ENCODE measurements around the gene SMPD1.

The SMPD1 gene

DNA sequence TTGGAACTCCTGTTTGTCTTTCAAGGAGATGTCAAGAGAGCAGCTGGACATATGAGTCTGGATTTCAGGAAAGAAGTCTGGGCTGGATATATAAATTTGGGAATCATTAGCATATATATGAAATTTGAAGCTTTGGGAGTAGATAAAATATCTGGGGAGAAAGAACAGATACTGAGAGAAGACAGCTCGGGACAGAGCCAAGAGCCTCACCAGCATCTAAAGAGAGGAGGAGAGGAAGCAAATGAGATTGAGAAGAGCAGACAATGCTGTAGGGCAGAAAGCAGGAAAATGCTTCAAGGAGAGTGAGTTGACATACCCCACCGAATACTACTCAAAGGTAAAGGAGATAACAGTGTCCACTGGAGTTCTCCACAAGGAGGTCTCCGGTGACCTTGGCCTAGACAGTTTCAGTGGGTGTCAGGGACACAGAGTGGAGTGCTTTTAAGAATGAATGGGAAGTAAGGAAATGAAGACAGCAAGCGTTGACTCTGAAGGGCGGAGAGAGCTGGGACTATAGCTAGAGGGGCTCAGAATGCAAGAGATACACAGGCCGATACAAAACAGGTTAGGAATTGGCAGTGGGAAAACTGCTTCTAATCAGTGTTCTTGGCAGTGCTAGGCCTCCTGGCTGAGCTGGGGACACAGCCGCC, 27.8 kb downstream of the SMPD1 start:
- no peak for DNase-seq

DNA sequence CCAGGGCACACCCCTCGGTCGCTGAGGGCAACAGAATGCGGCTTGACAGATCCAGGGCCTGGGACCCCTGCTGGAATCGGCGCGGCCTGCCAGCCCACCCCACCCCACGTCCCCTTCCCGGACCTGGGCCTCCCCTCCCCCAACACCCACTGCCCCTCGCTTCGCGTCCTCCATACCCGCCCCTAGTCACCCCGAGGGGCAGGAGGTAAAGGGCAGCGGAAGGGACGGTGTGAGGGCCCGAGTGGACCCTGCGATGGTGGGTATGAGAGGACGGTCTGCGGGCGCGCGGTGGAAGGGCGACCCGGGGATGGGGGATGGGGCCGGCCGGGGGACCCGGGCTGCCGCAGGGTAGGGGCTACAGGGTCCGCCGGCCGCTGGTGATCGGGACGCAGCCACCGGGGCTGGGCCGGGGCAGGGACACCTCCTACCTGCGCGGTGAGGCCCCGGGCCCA, 28.3 kb downstream of the SMPD1 start:
- DNase-seq = peak; percentile 71

- DNase-seq = peak; percentile 90
Measured at GRCh38 chr11:6419009-6419631, 28.8 kb downstream of the SMPD1 start, which contains the start of gene APBB1. TSS of gene APBB1 (minus strand) at chr11:6419094. CDS start at chr11:6411347, 7,747 bp downstream.

GRCh38 chr11:6420677-6421076, 30.4 kb downstream of the SMPD1 start:
- no peak for DNase-seq

DNA sequence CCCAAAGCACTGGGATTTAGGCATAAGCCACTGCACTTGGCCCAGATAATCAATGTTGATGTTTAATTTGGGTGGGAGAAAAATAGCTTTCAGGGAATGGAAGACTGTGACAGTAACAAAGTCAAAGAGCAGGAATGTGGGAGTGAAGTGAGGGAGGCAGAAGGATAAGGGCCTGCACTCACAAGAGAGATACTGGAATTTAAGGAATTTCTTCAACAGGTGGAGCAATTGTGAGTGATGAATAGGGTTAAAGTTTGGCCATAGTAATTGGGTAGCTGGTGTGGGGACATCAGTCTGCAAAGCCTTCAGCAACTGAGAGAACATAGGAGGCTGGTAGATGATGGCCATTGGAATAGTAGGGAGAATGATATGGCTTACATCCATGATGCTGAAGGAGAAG, 37.2 kb downstream of the SMPD1 start:
- DNase-seq = no peak

GRCh38 chr11:6431861-6432260, 41.6 kb downstream of the SMPD1 start:
- no peak for DNase-seq

DNA sequence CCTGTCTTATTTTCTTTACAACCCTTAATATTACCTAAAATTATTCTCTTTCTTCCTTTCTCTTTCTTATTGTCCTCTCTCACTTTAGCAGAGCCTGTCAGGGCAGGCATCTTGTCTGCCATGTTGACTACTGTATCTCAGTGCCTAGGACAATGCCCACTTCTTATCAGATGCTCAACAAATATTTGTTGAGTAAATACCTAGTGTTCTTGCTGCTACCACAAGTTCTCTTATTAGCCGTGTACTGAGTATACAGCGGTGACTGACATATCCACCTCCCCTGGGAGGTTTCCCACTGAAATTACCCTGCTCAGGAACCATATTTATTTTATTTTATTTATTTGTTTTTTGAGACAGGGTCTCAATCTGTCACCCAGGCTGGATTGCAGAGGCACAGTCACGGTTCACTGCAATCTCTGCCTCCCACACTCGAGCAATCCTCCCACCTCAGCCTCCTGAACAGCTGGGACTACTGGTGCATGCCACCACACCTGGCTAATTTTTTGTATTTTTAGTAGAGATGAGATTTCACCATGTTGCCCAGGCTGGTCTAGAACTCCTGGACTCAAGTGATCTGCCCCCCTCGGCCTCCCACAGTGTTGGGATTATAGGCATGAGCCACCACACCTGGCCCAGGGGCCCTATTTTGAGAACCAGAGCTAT, 43.9 kb downstream of the SMPD1 start:
- DNase-seq = no peak

GRCh38 chr11:6437423-6437822, 47.1 kb downstream of the SMPD1 start:
- DNase-seq = no peak

GRCh38 chr11:6437993-6438392, 47.7 kb downstream of the SMPD1 start:
- no peak for DNase-seq

GRCh38 chr11:6438979-6439571, 48.8 kb downstream of the SMPD1 start:
- DNase-seq = peak; percentile 65

DNA sequence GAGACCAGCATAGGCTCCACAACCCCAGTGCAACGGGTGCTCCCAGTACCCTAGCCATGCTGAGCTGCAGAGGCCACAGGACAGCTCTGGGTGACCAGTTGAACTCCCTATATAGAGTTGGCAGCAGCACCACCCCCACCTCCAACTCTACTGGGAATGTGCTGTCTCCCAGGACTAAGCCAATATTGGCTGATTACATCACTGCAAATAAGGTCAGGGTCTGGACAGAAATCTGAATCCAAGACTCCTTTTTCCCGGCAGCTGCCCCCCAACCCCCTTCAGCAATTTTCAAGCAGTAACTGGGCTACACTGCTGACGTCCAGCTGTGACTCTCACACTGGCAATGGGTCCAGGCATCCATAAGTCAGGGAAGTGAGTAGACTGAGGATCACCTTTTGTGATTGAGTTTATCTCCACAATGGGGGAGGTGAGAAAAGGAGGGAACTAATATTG, 50.7 kb downstream of the SMPD1 start, which contains the start of gene HPX:
Gene HPX, minus strand, starts transcription at position 82 of the 453 bp plus-strand sequence. Its CDS starts 24 bp downstream, at position 58.
- DNase-seq = no peak

DNA sequence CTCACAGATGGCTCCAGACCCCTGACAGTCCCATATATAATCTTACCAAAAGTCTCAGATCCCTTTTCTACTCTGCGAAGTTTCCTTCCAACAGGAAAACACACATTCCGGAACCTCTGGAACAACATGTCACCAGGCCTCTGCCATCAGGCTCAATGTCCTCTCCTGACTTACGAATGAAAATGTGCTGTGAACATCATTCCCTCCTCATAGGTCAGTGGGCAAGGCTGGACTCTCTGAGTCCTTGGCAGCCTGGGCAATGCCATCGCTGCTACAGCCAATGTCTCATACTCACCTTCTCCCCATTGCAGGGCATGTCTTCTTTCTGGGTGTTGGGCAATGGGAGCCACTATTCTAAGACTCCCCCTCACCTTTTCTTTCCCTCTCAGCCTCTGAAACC, 52.2 kb downstream of the SMPD1 start:
- DNase-seq = no peak

DNA sequence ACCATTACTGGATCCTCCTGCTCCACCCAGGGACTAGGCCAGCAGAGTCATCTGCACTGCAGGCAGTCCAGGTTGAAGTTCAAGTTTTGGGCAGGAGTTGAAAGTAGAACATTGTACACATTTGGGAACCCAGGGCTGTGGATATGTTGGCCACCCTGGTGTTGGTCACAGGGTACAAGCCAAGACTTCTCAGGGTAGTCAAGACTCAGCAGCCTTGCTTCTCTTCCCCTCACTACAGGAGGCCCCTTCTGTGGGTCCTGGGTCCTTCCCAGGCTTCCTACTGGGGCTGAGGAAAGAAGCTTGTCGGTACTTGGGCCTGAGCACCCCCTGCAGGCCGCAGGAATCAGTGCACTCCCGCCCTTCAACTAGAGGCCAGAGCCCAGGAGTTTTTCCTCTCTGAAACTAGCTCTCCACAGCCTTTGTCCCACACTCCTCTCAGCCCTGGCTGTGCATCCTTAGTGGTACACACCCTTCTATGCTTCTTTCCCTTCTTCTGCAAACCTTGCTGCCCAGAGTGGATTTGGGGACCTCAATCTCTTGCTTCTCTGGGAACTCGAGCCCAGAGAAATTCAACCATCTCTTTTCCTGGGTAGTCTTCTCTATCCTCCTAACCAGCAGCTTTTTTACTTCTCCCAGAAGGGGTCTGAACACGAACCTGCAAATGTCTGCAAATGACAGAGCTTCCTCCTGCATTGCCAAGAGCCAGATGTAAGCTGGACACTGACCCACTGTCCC, 53.2 kb downstream of the SMPD1 start:
- peak; percentile 82 for DNase-seq

All from activated effector memory CD4-positive, alpha-beta T cell treated with anti-CD3 and anti-CD28 coated beads, Interleukin-2, amount 50 U/mL, for 16 hours (primary cell).